PC-3 (cell line): ENCODE measurements around the gene NEK11. TPM values are rescaled to one million over a fixed set of nuclear protein-coding genes. Genes with fewer than 3 reads are reported as not detected.

ENCODE experiments used
- ATAC-seq: fragments of 200-7000 bp; cut with Tn5 transposase; 2 replicates; pipeline ENCODE4 v1.9.1; 2020; ENCODE audit warnings: mild to moderate bottlenecking, moderate library complexity
- BruUV-seq: library from RNA; stranded (reverse); fragments of 400-500 nt; replicated peaks from 2 replicates; lab custom pipeline; 2021; lab: Mats Ljungman, UMichigan
- CTCF ChIA-PET: fragments of 300-600 bp; sonication (Branson Sonifier 250); formaldehyde crosslinking; loops from one replicate; lab custom pipeline; 2022; ENCODE audit warnings: antibody characterized with exemption; lab: Charles Lee
- POLR2A ChIA-PET: fragments of 300-600 bp; sonication (Branson Sonifier 250); formaldehyde crosslinking; loops from one replicate; lab custom pipeline; 2022; ENCODE audit warnings: antibody characterized with exemption; ENCODE audit not compliant: unreplicated experiment; lab: Charles Lee
- DNase-seq: peaks from one replicate; pipeline ENCODE4 v3.0.0-alpha.2; 2015
- H2AFZ ChIP-seq: fragments of 300-600 bp; sonication (generic); 2 replicates; pipeline ENCODE4 v1.6.0; 2016; ENCODE audit warnings: antibody characterized with exemption, low read length
- H3F3A ChIP-seq: fragments of 300-600 bp; sonication (generic); one replicate; pipeline ENCODE4 v1.6.0; 2017; ENCODE audit warnings: antibody characterized with exemption, low read length, control low read depth, mild to moderate bottlenecking; ENCODE audit not compliant: unreplicated experiment
- H3K27ac ChIP-seq: fragments of 300-600 bp; sonication (generic); 2 replicates; pipeline ENCODE4 v1.5.1; 2016; ENCODE audit warnings: mild to moderate bottlenecking, low read length
- H3K27me3 ChIP-seq: fragments of 300-600 bp; sonication (generic); 2 replicates; pipeline ENCODE4 v1.6.1; 2016; ENCODE audit warnings: low read length, mixed read lengths
- H3K36me3 ChIP-seq: fragments of 300-600 bp; sonication (generic); 2 replicates; pipeline ENCODE4 v1.6.1; 2016; ENCODE audit warnings: low read depth, mixed run types, low read length, mixed read lengths
- H3K4me1 ChIP-seq: fragments of 300-600 bp; sonication (generic); 2 replicates; pipeline ENCODE4 v1.5.1; 2016; ENCODE audit warnings: low read length; ENCODE audit not compliant: insufficient read depth
- H3K4me2 ChIP-seq: fragments of 300-600 bp; sonication (generic); 2 replicates; pipeline ENCODE4 v1.6.0; 2016; ENCODE audit warnings: low read length
- H3K4me3 ChIP-seq: fragments of 300-600 bp; sonication (generic); 2 replicates; pipeline ENCODE4 v1.5.1; 2016; ENCODE audit warnings: mild to moderate bottlenecking, low read length, mixed read lengths
- H3K79me2 ChIP-seq: fragments of 300-600 bp; sonication (generic); 2 replicates; pipeline ENCODE4 v1.6.1; 2017; ENCODE audit warnings: low read length, mixed read lengths
- H3K9ac ChIP-seq: fragments of 300-600 bp; sonication (generic); 2 replicates; pipeline ENCODE4 v1.6.0; 2016; ENCODE audit warnings: mild to moderate bottlenecking, low read length
- H3K9me2 ChIP-seq: fragments of 300-600 bp; sonication (generic); replicated peaks from 2 replicates; pipeline ENCODE4 v1.6.1; 2016; ENCODE audit warnings: mixed run types, low read length, mixed read lengths
- H3K9me3 ChIP-seq: fragments of 300-600 bp; sonication (generic); 2 replicates; pipeline ENCODE4 v1.6.1; 2016; ENCODE audit warnings: low read length, mixed read lengths
- H4K20me1 ChIP-seq: fragments of 300-600 bp; sonication (generic); 2 replicates; pipeline ENCODE4 v1.6.1; 2016; ENCODE audit warnings: low read length, mixed read lengths
- CTCF ChIP-seq: fragments of 300-600 bp; sonication (generic); conservative IDR thresholded peaks from 2 replicates; pipeline ENCODE4 v1.5.1; 2017; ENCODE audit warnings: antibody characterized with exemption, low read depth, mild to moderate bottlenecking, low read length
- EZH2 ChIP-seq: fragments of 300-600 bp; sonication (generic); IDR thresholded peaks from one replicate; pipeline ENCODE4 v1.6.1; 2017; ENCODE audit warnings: antibody characterized with exemption, mild to moderate bottlenecking, low read length; ENCODE audit not compliant: unreplicated experiment
- EZH2phosphoT487 ChIP-seq: fragments of 300-600 bp; sonication (generic); IDR thresholded peaks from 2 replicates; pipeline ENCODE4 v1.6.1; 2018; ENCODE audit warnings: mild to moderate bottlenecking, antibody characterized with exemption, low read length, borderline replicate concordance
- intact Hi-C: fragments of 100-400 bp; cut with micrococcal nuclease; formaldehyde crosslinking; loops from 2 replicates; pipeline ENCODE4 v1.9.0; 2023
- total RNA-seq: library from RNA; depleted of rRNA; stranded (reverse); fragments of >200 nt; gene quantifications from 2 replicates; pipeline ENCODE4 v1.2.3, GENCODE V29; 2014

The NEK11 gene
- total RNA-seq, 1 experiment from 2014 or later: 3.1 TPM

GRCh38 chr3:131250466-131250865 lies 223.8 kb downstream of the NEK11 start:
- Histone ChIP-seq H3K9me2 (no peaks in the 10 kb centered on the region), H3K4me1 (no peaks in the 10 kb centered on the region), H3K9me3 (no peaks in the 10 kb centered on the region), H4K20me1 (no peaks in the 10 kb centered on the region), H3K36me3 (no peaks in the 10 kb centered on the region), H3K4me2 (no peak overlapping the region), H3K4me3 (no peak overlapping the region), H3F3A (no peaks in the 10 kb centered on the region), H2AFZ (no peak overlapping the region), H3K27me3 (no peaks in the 10 kb centered on the region), H3K79me2 (no peaks in the 10 kb centered on the region), H3K9ac (no peak overlapping the region), H3K27ac (no peak overlapping the region)
- ATAC-seq: no peak
- ChIA-PET POLR2A (no interaction called here), CTCF (no interaction called here)
- TF ChIP-seq EZH2 (no peak), EZH2phosphoT487 (no peak), CTCF (no peak)
- intact Hi-C loops: no loop called here
- no TSS peak for BruUV-seq
- DNase-seq: no peak

GRCh38 chr3:131260525-131260924 lies 233.8 kb downstream of the NEK11 start:
- ChIA-PET POLR2A (no interaction called here), CTCF (no interaction called here)
- Histone ChIP-seq H3K9ac (no peak overlapping the region), H3K4me2 (no peak overlapping the region), H3K36me3 (no peaks in the 10 kb centered on the region), H3F3A (no peaks in the 10 kb centered on the region), H3K4me3 (no peak overlapping the region), H2AFZ (no peak overlapping the region), H4K20me1 (no peaks in the 10 kb centered on the region), H3K9me2 (no peaks in the 10 kb centered on the region), H3K27ac (no peak overlapping the region), H3K27me3 (no peaks in the 10 kb centered on the region), H3K9me3 (no peaks in the 10 kb centered on the region), H3K4me1 (no peaks in the 10 kb centered on the region), H3K79me2 (no peaks in the 10 kb centered on the region)
- TF ChIP-seq EZH2 (no peak), EZH2phosphoT487 (no peak), CTCF (no peak)
- intact Hi-C loops: no loop called here
- DNase-seq: no peak
- no TSS peak for BruUV-seq
- no peak for ATAC-seq

- H3K4me1 ChIP-seq: no peaks in the 10 kb centered on the region
- ChIA-PET POLR2A (no interaction called here), CTCF (no interaction called here)
- TF ChIP-seq EZH2 (no peak), CTCF (no peak), EZH2phosphoT487 (no peak)
- no peaks in the 10 kb centered on the region for H3K9me2 ChIP-seq
- ATAC-seq (no peak), DNase-seq (no peak)
- H3K9me3 ChIP-seq: no peaks in the 10 kb centered on the region
- H3K4me3 ChIP-seq: no peak overlapping the region
- no TSS peak for BruUV-seq
- H2AFZ ChIP-seq: no peak overlapping the region
- no peaks in the 10 kb centered on the region for H3K36me3 ChIP-seq
- H3K9ac ChIP-seq: no peak overlapping the region
- H4K20me1 ChIP-seq: no peaks in the 10 kb centered on the region
- H3K27ac ChIP-seq: no peak overlapping the region
- no peaks in the 10 kb centered on the region for H3K27me3 ChIP-seq
- intact Hi-C loops: no loop called here
- H3K4me2 ChIP-seq: no peak overlapping the region
- H3F3A ChIP-seq: no peaks in the 10 kb centered on the region
- H3K79me2 ChIP-seq: no peaks in the 10 kb centered on the region
Measured at GRCh38 chr3:131261104-131261503, 234.4 kb downstream of the NEK11 start.
